HepG2 (cell line): Measurements from ENCODE around the gene FAT4. TPM values are rescaled to one million over a fixed set of nuclear protein-coding genes. Genes with fewer than 3 reads are reported as not detected.
A peak's percentile ranks its signal among the peaks of the same experiment; 100 is the strongest.

Experiments
- ATAC-seq: fragments of 200-7000 bp; cut with Tn5 transposase; 3 replicates; pipeline ENCODE4 v1.9.1; 2020; ENCODE audit warnings: mild to moderate bottlenecking, moderate library complexity
- BruUV-seq: library from RNA; stranded (reverse); fragments of 400-500 nt; replicated peaks from 2 replicates; lab custom pipeline; 2021; lab: Mats Ljungman, UMichigan
- CTCF ChIA-PET: fragments of 300-600 bp; formaldehyde crosslinking; extraction: SDS; loops from one replicate; lab custom pipeline; 2021; ENCODE audit warnings: low total read pairs, inconsistent platforms, low intra/inter-chr PET ratio; lab: Yijun Ruan, JAX
- POLR2A ChIA-PET: fragments of 350-600 bp; sonication (Branson Sonifier 250); formaldehyde crosslinking; loops from one replicate; lab custom pipeline; 2020; ENCODE audit warnings: antibody characterized with exemption, inconsistent platforms; lab: Yijun Ruan, JAX
- DNase-seq: peaks from one replicate; pipeline ENCODE4 v3.0.0-alpha.2; 2015; ENCODE audit warnings: low spot score
- FAIRE-seq: peaks from 3 replicates; lab custom pipeline; 2011; peaks lifted over from hg19 to GRCh38; lab: Jason Lieb, UNC
- H2AFZ ChIP-seq: one replicate; pipeline ENCODE4 v1.6.1; 2011; ENCODE audit warnings: low read length, inconsistent platforms
- H3K27ac ChIP-seq: fragments of 300-600 bp; 3 replicates; pipeline ENCODE4 v1.8.0; 2011; ENCODE audit warnings: mixed run types, mild to moderate bottlenecking, mixed read lengths, low read length, inconsistent platforms; ENCODE audit not compliant: insufficient read depth; ENCODE audit errors: extremely low read length
- H3K27me3 ChIP-seq, 2 experiments: fragments of 200-600 bp in 1 of 2; 2 replicates in 1 of 2; 3 replicates in 1 of 2; pipeline versions ENCODE4 v1.6.0 to v1.8.0; 2011; ENCODE audit warnings: low read length in 2 of 2, mild to moderate bottlenecking in 2 of 2, moderate library complexity in 2 of 2, inconsistent platforms in 1 of 2; ENCODE audit not compliant: insufficient read depth in 2 of 2, control insufficient read depth in 1 of 2
- H3K36me3 ChIP-seq, 2 experiments: fragments of 200-600 bp in 1 of 2; replicated peaks in 1 of 2; 2 replicates in 1 of 2; 3 replicates in 1 of 2; pipeline versions ENCODE4 v1.5.1 to v1.8.0; 2011; ENCODE audit warnings: low read length in 2 of 2, inconsistent platforms in 1 of 2; ENCODE audit not compliant: insufficient read depth in 2 of 2, control insufficient read depth in 1 of 2
- H3K4me1 ChIP-seq: 2 replicates; pipeline ENCODE4 v1.5.1; 2012; ENCODE audit warnings: low read length, inconsistent platforms; ENCODE audit not compliant: insufficient read depth
- H3K4me2 ChIP-seq: 2 replicates; pipeline ENCODE4 v1.6.0; 2011; ENCODE audit warnings: low read depth, low read length, inconsistent platforms
- H3K4me3 ChIP-seq, 3 experiments: fragments of 200-600 bp in 1 of 3; sonication (generic), shearing (Covaris generic) in 1 of 3; replicated peaks in 1 of 3; 2 replicates each; pipeline ENCODE4 v1.5.1; 2011 to 2016; ENCODE audit warnings: low read length in 3 of 3, inconsistent platforms in 2 of 3, low read depth in 2 of 3, mild to moderate bottlenecking in 2 of 3, control low read depth in 1 of 3, mixed read lengths in 1 of 3; ENCODE audit not compliant: insufficient read depth in 1 of 3
- H3K79me2 ChIP-seq: one replicate; pipeline ENCODE4 v1.6.1; 2011; ENCODE audit warnings: low read length, inconsistent platforms; ENCODE audit not compliant: insufficient read depth
- H3K9ac ChIP-seq: 2 replicates; pipeline ENCODE4 v1.6.0; 2011; ENCODE audit warnings: mild to moderate bottlenecking, low read depth, low read length, inconsistent platforms; ENCODE audit not compliant: insufficient read depth
- H3K9me3 ChIP-seq: 2 replicates; pipeline ENCODE4 v1.5.1; 2012; ENCODE audit warnings: mild to moderate bottlenecking, low read length
- H4K20me1 ChIP-seq: 2 replicates; pipeline ENCODE4 v1.6.0; 2011; ENCODE audit warnings: inconsistent platforms, mild to moderate bottlenecking, low read length, moderate library complexity; ENCODE audit not compliant: insufficient read depth
- ATF7-NPFF ChIP-seq: sonication (generic); formaldehyde crosslinking; IDR thresholded peaks from 2 replicates; pipeline ENCODE4 v1.8.1; 2023; ENCODE audit warnings: mild to moderate bottlenecking, low read depth, missing genetic modification reagents, moderate library complexity
- EP300 ChIP-seq, 3 experiments: sonication (generic) in 1 of 3; formaldehyde crosslinking in 1 of 3; IDR thresholded peaks; 2 replicates each; pipeline versions ENCODE4 v1.5.1 to v1.6.1; 2011 to 2020; ENCODE audit warnings: low read depth in 2 of 3, low read length in 2 of 3, borderline replicate concordance in 1 of 3, improper control_type of control experiment in 1 of 3, mild to moderate bottlenecking in 1 of 3, missing genetic modification reagents in 1 of 3, moderate library complexity in 1 of 3
- NCOA5 ChIP-seq: sonication (generic); formaldehyde crosslinking; IDR thresholded peaks from 2 replicates; pipeline ENCODE4 v1.4.0; 2020; ENCODE audit warnings: missing genetic modification reagents
- NR2F1 ChIP-seq, 2 experiments: fragments of 450-650 bp in 1 of 2; formaldehyde crosslinking in 1 of 2; IDR thresholded peaks; 2 replicates each; pipeline versions ENCODE4 v1.5.0 to v1.6.1; 2016 to 2020; ENCODE audit warnings: mild to moderate bottlenecking in 1 of 2, missing compliant biosample characterization in 1 of 2, missing genetic modification reagents in 1 of 2, moderate library complexity in 1 of 2
- POGZ ChIP-seq: sonication (generic); formaldehyde crosslinking; IDR thresholded peaks from 2 replicates; pipeline ENCODE4 v1.4.0; 2020; ENCODE audit warnings: mild to moderate bottlenecking, missing genetic modification reagents
- ZNF124 ChIP-seq: sonication (generic); formaldehyde crosslinking; IDR thresholded peaks from 2 replicates; pipeline ENCODE4 v1.4.0; 2020; ENCODE audit warnings: missing genetic modification reagents
- ZNF280D ChIP-seq: sonication (generic); formaldehyde crosslinking; IDR thresholded peaks from 2 replicates; pipeline ENCODE4 v1.5.1; 2020; ENCODE audit warnings: mild to moderate bottlenecking, missing genetic modification reagents
- ZNF335 ChIP-seq: sonication (generic); formaldehyde crosslinking; IDR thresholded peaks from 2 replicates; pipeline ENCODE4 v1.4.0; 2020; ENCODE audit warnings: missing genetic modification reagents
- ZNF572 ChIP-seq: sonication (generic); formaldehyde crosslinking; IDR thresholded peaks from 2 replicates; pipeline ENCODE4 v1.5.1; 2020; ENCODE audit warnings: mild to moderate bottlenecking, missing genetic modification reagents
- ZNF883 ChIP-seq: sonication (generic); formaldehyde crosslinking; IDR thresholded peaks from 2 replicates; pipeline ENCODE4 v1.5.1; 2020; ENCODE audit warnings: mild to moderate bottlenecking, missing genetic modification reagents; ENCODE audit errors: not compliant biosample characterization
- ZSCAN20 ChIP-seq: sonication (generic); formaldehyde crosslinking; IDR thresholded peaks from 2 replicates; pipeline ENCODE4 v1.4.0; 2020; ENCODE audit warnings: missing genetic modification reagents, mild to moderate bottlenecking, borderline replicate concordance
- ZSCAN21 ChIP-seq: sonication (generic); formaldehyde crosslinking; IDR thresholded peaks from 2 replicates; pipeline ENCODE4 v1.8.0; 2022; ENCODE audit warnings: mild to moderate bottlenecking, missing genetic modification reagents, moderate library complexity, borderline replicate concordance
- WGBS: methylation state at CpG from one replicate; pipeline ENCODE4 v1.1.6; 2017; ENCODE audit warnings: low lambda C conversion rate; 5-methylcytosine and 5-hydroxymethylcytosine counted together
- in situ Hi-C: cut with HindIII; loops from 2 replicates; pipeline ENCODE4 v1.10.0; 2017; ENCODE audit warnings: low pct_unique_long_range_greater_than_20kb; ENCODE audit not compliant: extremely low pct_ligation_motif_present
- intact Hi-C: fragments of 100-400 bp; cut with micrococcal nuclease; formaldehyde crosslinking; loops from one replicate; pipeline ENCODE4 v1.10.0; 2022; ENCODE audit not compliant: unreplicated experiment
- polyA plus RNA-seq, 8 experiments: library from polyadenylated mRNA; depleted of rRNA in 3 of 8; stranded (reverse) in 7 of 8; unstranded in 1 of 8; fragments of >200 nt; fragmentation: Illumina TruSeq in 4 of 8; extraction: Trizol in 4 of 8; gene quantifications; 2 replicates each; pipeline versions ENCODE4 v1.2.1 to v1.2.3, GENCODE V29; 2011 to 2016; ENCODE audit warnings: low read depth in 4 of 8, missing spikeins in 1 of 8, mixed read lengths in 1 of 8; ENCODE audit not compliant: insufficient read depth in 1 of 8
- total RNA-seq, 5 experiments: library from RNA; depleted of rRNA; stranded (reverse); fragments of >200 nt; fragmentation: Illumina TruSeq; extraction: Trizol; gene quantifications; 2 replicates each; pipeline ENCODE4 v1.2.3, GENCODE V29; 2016; ENCODE audit warnings: low read depth in 1 of 5
- TF ChIP-seq, protein P1 (sequence below): sonication (generic); formaldehyde crosslinking; conservative IDR thresholded peaks from 2 replicates; pipeline ENCODE4 v1.8.1; 2023; ENCODE audit warnings: missing genetic modification reagents
- TF ChIP-seq, protein P2 (sequence below): sonication (generic); formaldehyde crosslinking; IDR thresholded peaks from 2 replicates; pipeline ENCODE4 v1.4.0; 2020; ENCODE audit warnings: mild to moderate bottlenecking, missing genetic modification reagents
- TF ChIP-seq, protein P3 (sequence below): sonication (generic); formaldehyde crosslinking; IDR thresholded peaks from 2 replicates; pipeline ENCODE4 v1.5.1; 2020; ENCODE audit warnings: mild to moderate bottlenecking, moderate library complexity, missing genetic modification reagents

FAT4 gene
- total and polyA plus RNA-seq, 2 of the 13 experiments (the other 11 are each of a cell fraction or from before 2014, with no cell fraction given), result 0.27 to 1.2 TPM

GRCh38 chr4:125322366-125322730 is 7.6 kb downstream of the FAT4 start (continued):
- TF ChIP-seq ZNF883 (CRISPR knock-in tag) (no peak), NR2F1 (CRISPR knock-in tag; IDR thresholded peaks at IDR 0.05) (no peak), ZSCAN21 (no peak), ATF7-NPFF (CRISPR knock-in tag) (no peak), ZNF124 (CRISPR knock-in tag) (no peak)
- TF ChIP-seq, protein P1, sequence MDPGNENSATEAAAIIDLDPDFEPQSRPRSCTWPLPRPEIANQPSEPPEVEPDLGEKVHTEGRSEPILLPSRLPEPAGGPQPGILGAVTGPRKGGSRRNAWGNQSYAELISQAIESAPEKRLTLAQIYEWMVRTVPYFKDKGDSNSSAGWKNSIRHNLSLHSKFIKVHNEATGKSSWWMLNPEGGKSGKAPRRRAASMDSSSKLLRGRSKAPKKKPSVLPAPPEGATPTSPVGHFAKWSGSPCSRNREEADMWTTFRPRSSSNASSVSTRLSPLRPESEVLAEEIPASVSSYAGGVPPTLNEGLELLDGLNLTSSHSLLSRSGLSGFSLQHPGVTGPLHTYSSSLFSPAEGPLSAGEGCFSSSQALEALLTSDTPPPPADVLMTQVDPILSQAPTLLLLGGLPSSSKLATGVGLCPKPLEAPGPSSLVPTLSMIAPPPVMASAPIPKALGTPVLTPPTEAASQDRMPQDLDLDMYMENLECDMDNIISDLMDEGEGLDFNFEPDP (CRISPR knock-in tag), result no peak

DNA sequence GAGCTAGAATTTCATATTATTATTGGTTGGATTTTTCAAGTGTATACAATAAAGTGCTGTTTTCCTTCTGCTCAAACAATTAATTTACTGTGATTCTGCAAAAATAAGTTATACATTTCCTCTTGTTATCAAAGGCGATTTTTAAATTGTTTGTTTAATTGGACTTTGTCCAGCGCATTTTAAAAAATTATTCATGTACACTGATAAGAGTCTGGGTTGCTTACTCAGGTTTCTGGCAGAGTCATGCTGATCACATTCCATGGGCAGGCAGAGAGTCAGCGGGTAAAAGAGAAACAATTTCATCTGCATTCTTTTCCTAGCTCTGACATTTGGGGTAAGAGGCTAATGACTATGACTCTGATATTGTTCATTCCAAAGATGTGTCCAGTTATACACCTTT is 8.9 kb downstream of the FAT4 start:
- DNase-seq (no peak), FAIRE-seq (no peak), ATAC-seq (0 out of 3 replicates have a peak, but pooled peaks have one; percentile 36)
- Histone ChIP-seq H3K79me2 (no peaks in the 10 kb centered on the region), H3K4me2 (no peak overlapping the region), H3K9me3 (no peaks in the 10 kb centered on the region), H2AFZ (no peak overlapping the region), H3K9ac (no peak overlapping the region), H3K27ac (no peak overlapping the region), H4K20me1 (no peaks in the 10 kb centered on the region), H3K4me3 (no peak overlapping the region), H3K27me3 (no peaks in the 10 kb centered on the region), H3K36me3 (no peaks in the 10 kb centered on the region), H3K4me1 (no peaks in the 10 kb centered on the region)
- POLR2A ChIA-PET, result no interaction called here
- WGBS, result 35% methylated on average over 3 of the region's 3 CpGs
- in situ Hi-C loops (loop anchor here (25.0 kb wide), 1 partner anchor 1289 kb away; no protein-coding TSS in a partner anchor), intact Hi-C loops (no loop called here)
- BruUV-seq, result no TSS peak
- CTCF ChIA-PET, result no interaction called here
- TF ChIP-seq ZSCAN20 (CRISPR knock-in tag) (no peak), ZNF280D (CRISPR knock-in tag) (no peak), NCOA5 (CRISPR knock-in tag) (no peak), EP300 (IDR thresholded peaks at IDR 0.05; ENCODE audit: low read depth in 2 of 2, low read length in 2 of 2) (no peak), EP300 (CRISPR knock-in tag; IDR thresholded peaks at IDR 0.05; ENCODE audit: borderline replicate concordance) (no peak), ZNF572 (CRISPR knock-in tag) (no peak), POGZ (no peak), ZNF335 (CRISPR knock-in tag) (no peak)
- TF ChIP-seq, protein P2, sequence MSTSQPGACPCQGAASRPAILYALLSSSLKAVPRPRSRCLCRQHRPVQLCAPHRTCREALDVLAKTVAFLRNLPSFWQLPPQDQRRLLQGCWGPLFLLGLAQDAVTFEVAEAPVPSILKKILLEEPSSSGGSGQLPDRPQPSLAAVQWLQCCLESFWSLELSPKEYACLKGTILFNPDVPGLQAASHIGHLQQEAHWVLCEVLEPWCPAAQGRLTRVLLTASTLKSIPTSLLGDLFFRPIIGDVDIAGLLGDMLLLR (CRISPR knock-in tag), result no peak
- TF ChIP-seq, protein P3, sequence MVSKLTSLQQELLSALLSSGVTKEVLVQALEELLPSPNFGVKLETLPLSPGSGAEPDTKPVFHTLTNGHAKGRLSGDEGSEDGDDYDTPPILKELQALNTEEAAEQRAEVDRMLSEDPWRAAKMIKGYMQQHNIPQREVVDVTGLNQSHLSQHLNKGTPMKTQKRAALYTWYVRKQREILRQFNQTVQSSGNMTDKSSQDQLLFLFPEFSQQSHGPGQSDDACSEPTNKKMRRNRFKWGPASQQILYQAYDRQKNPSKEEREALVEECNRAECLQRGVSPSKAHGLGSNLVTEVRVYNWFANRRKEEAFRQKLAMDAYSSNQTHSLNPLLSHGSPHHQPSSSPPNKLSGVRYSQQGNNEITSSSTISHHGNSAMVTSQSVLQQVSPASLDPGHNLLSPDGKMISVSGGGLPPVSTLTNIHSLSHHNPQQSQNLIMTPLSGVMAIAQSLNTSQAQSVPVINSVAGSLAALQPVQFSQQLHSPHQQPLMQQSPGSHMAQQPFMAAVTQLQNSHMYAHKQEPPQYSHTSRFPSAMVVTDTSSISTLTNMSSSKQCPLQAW (CRISPR knock-in tag), result no peak
